ENCODE measurements around the gene SPEM1. TPM values are rescaled to one million over a fixed set of nuclear protein-coding genes. Genes with fewer than 3 reads are reported as not detected.

The SPEM1 gene
- total RNA-seq, 1 donor from 2014 or later: not detected

GRCh38 chr17:7437369-7437863, 17.3 kb downstream of the SPEM1 start:
- H3K4me1 ChIP-seq: peaks cover 56% of the 10 kb centered on the region

GRCh38 chr17:7437950-7438614, 18.0 kb downstream of the SPEM1 start:
- Histone ChIP-seq H3K36me3 (no peaks in the 10 kb centered on the region), H3K27ac (no peak overlapping the region), H3K27me3 (ENCODE audit: low read depth) (peaks cover 34% of the 10 kb centered on the region), H3K4me1 (peaks cover 56% of the 10 kb centered on the region), H3K4me3 (peak overlapping the region; percentile 76), H3K9me3 (no peaks in the 10 kb centered on the region)
- ATAC-seq: peak; percentile 2 to 3
- DNase-seq: peak; percentile 86
- intact Hi-C loops (cut with DNase I): no loop called here
- no peak for TF ChIP-seq CTCF (IDR thresholded peaks at IDR 0.05)

More at GRCh38 chr17:7437369-7437863, 17.3 kb downstream of the SPEM1 start:
- no peak overlapping the region for H3K27ac ChIP-seq
- peak overlapping the region; percentile 76 for H3K4me3 ChIP-seq
- H3K36me3 ChIP-seq: no peaks in the 10 kb centered on the region
- intact Hi-C loops (cut with DNase I): no loop called here
- no peak for TF ChIP-seq CTCF (IDR thresholded peaks at IDR 0.05)
- H3K9me3 ChIP-seq: no peaks in the 10 kb centered on the region
- no peak for ATAC-seq
- peaks cover 34% of the 10 kb centered on the region for H3K27me3 ChIP-seq (ENCODE audit: low read depth)
- DNase-seq: no peak

- Histone ChIP-seq H3K27ac (no peak overlapping the region), H3K36me3 (no peaks in the 10 kb centered on the region), H3K9me3 (no peaks in the 10 kb centered on the region), H3K27me3 (ENCODE audit: low read depth) (peaks cover 34% of the 10 kb centered on the region), H3K4me3 (peak overlapping the region; percentile 76), H3K4me1 (peaks cover 56% of the 10 kb centered on the region)
- intact Hi-C loops (cut with DNase I): no loop called here
- ATAC-seq (no peak), DNase-seq (no peak)
- TF ChIP-seq CTCF (IDR thresholded peaks at IDR 0.05): no peak
Measured at GRCh38 chr17:7438656-7439460, 18.7 kb downstream of the SPEM1 start.

- ATAC-seq (no peak), DNase-seq (no peak)
- no peak for TF ChIP-seq CTCF (IDR thresholded peaks at IDR 0.05)
- H3K9me3 ChIP-seq: no peaks in the 10 kb centered on the region
- H3K27ac ChIP-seq: no peak within 1 kb of the TSS
- peaks cover 36% of the 10 kb centered on the region for H3K27me3 ChIP-seq (ENCODE audit: low read depth)
- intact Hi-C loops (cut with DNase I): no loop called here
- H3K4me3 ChIP-seq: peak within 1 kb of the TSS; percentile 76
- H3K4me1 ChIP-seq: peaks cover 57% of the 10 kb centered on the region
- H3K36me3 ChIP-seq: no peaks in the 10 kb centered on the region
Measured at GRCh38 chr17:7439462-7440112, 19.5 kb downstream of the SPEM1 start, which contains the start of gene FGF11. Gene FGF11, plus strand, starts transcription at chr17:7439512. Its CDS starts 109 bp downstream, at chr17:7439621.

GRCh38 chr17:7440113-7440833, 20.1 kb downstream of the SPEM1 start:
- Histone ChIP-seq H3K9me3 (no peaks in the 10 kb centered on the region), H3K4me1 (peaks cover 63% of the 10 kb centered on the region), H3K36me3 (no peaks in the 10 kb centered on the region), H3K27me3 (ENCODE audit: low read depth) (peaks cover 43% of the 10 kb centered on the region), H3K4me3 (peak overlapping the region; percentile 43), H3K27ac (no peak overlapping the region)
- DNase-seq (peak; percentile 72), ATAC-seq (no peak)
- TF ChIP-seq CTCF (IDR thresholded peaks at IDR 0.05): no peak
- intact Hi-C loops (cut with DNase I): no loop called here
